Gastrocnemius medialis (tissue), 4 donors: ENCODE measurements around the gene HEXIM2. TPM values are rescaled to one million over a fixed set of nuclear protein-coding genes. Genes with fewer than 3 reads are reported as not detected.

ENCODE experiments used
- ATAC-seq, 2 donors: fragments of 150-250 bp; one replicate each; pipeline ENCODE4 v1.9.1; 2016
- DNase-seq, 2 donors: peaks; one replicate each; pipeline ENCODE4 v3.0.0-alpha.2; 2019
- H3K27ac ChIP-seq, 4 donors: fragments of 200-600 bp; sonication (generic); 1 replicate in 1 of 4; 2 replicates in 3 of 4; pipeline ENCODE4 v1.5.1; 2016 to 2018; ENCODE audit warnings: mild to moderate bottlenecking in 2 of 4, moderate library complexity in 1 of 4
- H3K27me3 ChIP-seq, 3 donors: fragments of 200-600 bp; sonication (generic) in 2 of 3; 1 replicate in 1 of 3; 2 replicates in 2 of 3; pipeline versions ENCODE4 v1.5.1 to v1.6.0; 2016 to 2019; ENCODE audit warnings: mild to moderate bottlenecking in 1 of 3, moderate library complexity in 1 of 3
- H3K36me3 ChIP-seq, 2 donors: fragments of 200-600 bp; sonication (generic) in 1 of 2; one replicate each; pipeline ENCODE4 v1.5.1; 2017 to 2018
- H3K4me1 ChIP-seq, 2 donors: fragments of 200-600 bp; sonication (generic) in 1 of 2; one replicate each; pipeline ENCODE4 v1.5.1; 2016 to 2017; ENCODE audit warnings: mild to moderate bottlenecking in 2 of 2
- H3K4me3 ChIP-seq, 4 donors: fragments of 200-600 bp; sonication (generic) in 3 of 4; 1 replicate in 1 of 4; 2 replicates in 3 of 4; pipeline ENCODE4 v1.5.1; 2016 to 2019; ENCODE audit warnings: mild to moderate bottlenecking in 2 of 4
- H3K9me3 ChIP-seq, 3 donors: fragments of 200-600 bp; sonication (generic) in 2 of 3; 1 replicate in 1 of 3; 2 replicates in 2 of 3; pipeline ENCODE4 v1.5.1; 2016 to 2019
- POLR2A ChIP-seq, 2 donors: fragments of 450-650 bp; IDR thresholded peaks; one replicate each; pipeline ENCODE4 v1.6.1; 2017; ENCODE audit warnings: antibody characterized with exemption in 2 of 2, mild to moderate bottlenecking in 2 of 2, moderate library complexity in 2 of 2
- in situ Hi-C, 4 donors: fragments of 200-750 bp; cut with MboI; loops; one replicate each; pipeline versions ENCODE4 v1.15.0 to v1.8.0; 2017; ENCODE audit warnings: low sequenced_read_pairs in 4 of 4
- intact Hi-C: fragments of 100-400 bp; cut with DNase I; formaldehyde crosslinking; loops from one replicate; pipeline ENCODE4 v1.15.1; 2023; ENCODE audit warnings: low total_unique reads
- total RNA-seq, 4 donors: library from RNA; depleted of rRNA; stranded (reverse); fragments of >200 nt; gene quantifications; one replicate each; pipeline versions ENCODE4 v1.1.0 to v1.2.3, GENCODE V29; 2016
- TF ChIP-seq, protein P1 (sequence below), 5 experiments: fragments of 450-650 bp in 3 of 5; fragments of 200-600 bp in 2 of 5; sonication (generic) in 2 of 5; IDR thresholded peaks in 4 of 5; conservative IDR thresholded peaks in 1 of 5; 1 replicate in 4 of 5; 2 replicates in 1 of 5; pipeline ENCODE4 v1.5.1; 2016 to 2019; ENCODE audit warnings: antibody characterized with exemption in 5 of 5, mild to moderate bottlenecking in 3 of 5, moderate library complexity in 3 of 5

Gene HEXIM2
- total RNA-seq, 4 donors from 2014 or later, result 31.4 to 70.8 (median 64.9) TPM

DNA sequence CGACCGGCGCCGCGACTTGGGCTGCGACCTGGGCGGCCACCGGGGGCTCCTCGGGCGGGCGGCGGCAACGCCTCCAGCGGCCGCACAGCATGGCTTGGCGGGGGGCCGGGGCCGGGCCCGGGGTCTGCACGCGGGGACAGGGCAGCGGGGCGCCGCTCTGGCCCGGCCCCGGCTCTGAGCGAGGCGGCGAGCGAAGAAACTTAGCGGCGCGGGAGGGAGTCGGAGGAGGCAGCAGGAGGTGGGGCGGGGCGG is 29.4 kb upstream of the HEXIM2 start, which contains the start of gene PLCD3:
PLCD3 (minus strand) TSS at position 196 of the 252 bp plus-strand sequence; CDS start at position 91, 105 bp downstream.
- Histone ChIP-seq H3K36me3 (no peaks in the 10 kb centered on the region), H3K27ac (peak within 1 kb of the TSS; percentile 93 to 100 (median 97)), H3K27me3 (no peaks in the 10 kb centered on the region), H3K4me3 (peak within 1 kb of the TSS; percentile 72 to 98 (median 94)), H3K4me1 (peaks cover 56 to 62% of the 10 kb centered on the region in 2 donors), H3K9me3 (no peaks in the 10 kb centered on the region)
- intact Hi-C loops, result loop anchor here (2.0 to 5.0 kb wide), 3 partner anchors 35 to 357 kb away; no protein-coding TSS in a partner anchor
- TF ChIP-seq POLR2A (IDR thresholded peaks at IDR 0.05), result peak; percentile 62 to 70
- TF ChIP-seq, protein P1, sequence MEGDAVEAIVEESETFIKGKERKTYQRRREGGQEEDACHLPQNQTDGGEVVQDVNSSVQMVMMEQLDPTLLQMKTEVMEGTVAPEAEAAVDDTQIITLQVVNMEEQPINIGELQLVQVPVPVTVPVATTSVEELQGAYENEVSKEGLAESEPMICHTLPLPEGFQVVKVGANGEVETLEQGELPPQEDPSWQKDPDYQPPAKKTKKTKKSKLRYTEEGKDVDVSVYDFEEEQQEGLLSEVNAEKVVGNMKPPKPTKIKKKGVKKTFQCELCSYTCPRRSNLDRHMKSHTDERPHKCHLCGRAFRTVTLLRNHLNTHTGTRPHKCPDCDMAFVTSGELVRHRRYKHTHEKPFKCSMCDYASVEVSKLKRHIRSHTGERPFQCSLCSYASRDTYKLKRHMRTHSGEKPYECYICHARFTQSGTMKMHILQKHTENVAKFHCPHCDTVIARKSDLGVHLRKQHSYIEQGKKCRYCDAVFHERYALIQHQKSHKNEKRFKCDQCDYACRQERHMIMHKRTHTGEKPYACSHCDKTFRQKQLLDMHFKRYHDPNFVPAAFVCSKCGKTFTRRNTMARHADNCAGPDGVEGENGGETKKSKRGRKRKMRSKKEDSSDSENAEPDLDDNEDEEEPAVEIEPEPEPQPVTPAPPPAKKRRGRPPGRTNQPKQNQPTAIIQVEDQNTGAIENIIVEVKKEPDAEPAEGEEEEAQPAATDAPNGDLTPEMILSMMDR (IDR thresholded peaks at IDR 0.05 in 4 of 5, conservative IDR thresholded peaks at IDR 0.05 in 1 of 5), result no peak
- ATAC-seq (peak in 1 of 2 donors; percentile 0), DNase-seq (no peak)
- in situ Hi-C loops, result loop anchor here in 2 of 4 donors (10.0 to 25.0 kb wide), 3 partner anchors 63 to 220 kb away; partner anchors contain the start of gene GFAP (in 2 of the 2)

DNA sequence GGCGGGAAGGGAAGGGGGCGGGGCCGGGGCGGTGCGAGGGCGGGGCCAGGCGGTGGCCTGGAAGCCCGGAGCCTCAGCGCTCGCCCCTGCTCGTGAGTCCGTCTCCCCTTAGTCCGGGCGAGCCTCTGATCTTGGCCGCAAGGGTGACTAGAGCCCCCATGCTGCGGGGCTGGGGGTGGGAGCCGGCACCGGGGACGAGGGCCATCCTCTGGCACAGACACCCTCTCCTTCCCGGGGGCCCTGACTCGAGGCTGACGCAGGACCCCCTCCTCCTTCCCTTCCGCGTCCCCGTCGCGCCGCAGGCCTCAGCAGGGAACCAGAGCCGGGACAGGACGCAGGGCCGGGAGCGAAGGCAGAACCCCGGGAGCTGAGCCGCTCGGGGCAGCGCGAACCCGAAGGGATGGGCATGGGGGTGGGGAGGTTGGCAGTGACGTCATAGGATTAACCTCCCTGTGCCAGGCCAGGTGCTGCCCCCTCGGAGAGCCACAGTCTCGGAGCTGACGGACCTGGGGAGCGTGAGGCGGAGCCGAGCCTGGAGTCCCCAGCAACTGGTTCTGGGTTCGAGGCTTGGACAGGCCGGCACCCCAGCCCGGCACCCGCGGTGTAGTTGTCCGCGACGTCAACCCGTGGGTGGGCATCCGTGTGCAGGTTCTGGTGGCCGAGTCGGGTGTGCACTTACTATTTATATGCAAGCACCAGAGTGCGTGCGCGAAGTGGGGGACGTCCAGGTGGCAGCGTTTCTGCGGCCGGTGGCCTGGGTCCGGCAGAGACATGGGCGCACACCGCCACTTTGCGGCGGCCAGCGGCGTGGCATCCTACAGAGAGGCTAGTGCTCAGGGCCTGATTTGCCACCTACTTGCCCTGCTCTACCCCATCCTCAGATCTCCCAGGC is 28.9 kb upstream of the HEXIM2 start:
- DNase-seq, result peak; percentile 82 to 89
- intact Hi-C loops, result loop anchor here (2.0 to 5.0 kb wide), 3 partner anchors 36 to 358 kb away; no protein-coding TSS in a partner anchor

DNA sequence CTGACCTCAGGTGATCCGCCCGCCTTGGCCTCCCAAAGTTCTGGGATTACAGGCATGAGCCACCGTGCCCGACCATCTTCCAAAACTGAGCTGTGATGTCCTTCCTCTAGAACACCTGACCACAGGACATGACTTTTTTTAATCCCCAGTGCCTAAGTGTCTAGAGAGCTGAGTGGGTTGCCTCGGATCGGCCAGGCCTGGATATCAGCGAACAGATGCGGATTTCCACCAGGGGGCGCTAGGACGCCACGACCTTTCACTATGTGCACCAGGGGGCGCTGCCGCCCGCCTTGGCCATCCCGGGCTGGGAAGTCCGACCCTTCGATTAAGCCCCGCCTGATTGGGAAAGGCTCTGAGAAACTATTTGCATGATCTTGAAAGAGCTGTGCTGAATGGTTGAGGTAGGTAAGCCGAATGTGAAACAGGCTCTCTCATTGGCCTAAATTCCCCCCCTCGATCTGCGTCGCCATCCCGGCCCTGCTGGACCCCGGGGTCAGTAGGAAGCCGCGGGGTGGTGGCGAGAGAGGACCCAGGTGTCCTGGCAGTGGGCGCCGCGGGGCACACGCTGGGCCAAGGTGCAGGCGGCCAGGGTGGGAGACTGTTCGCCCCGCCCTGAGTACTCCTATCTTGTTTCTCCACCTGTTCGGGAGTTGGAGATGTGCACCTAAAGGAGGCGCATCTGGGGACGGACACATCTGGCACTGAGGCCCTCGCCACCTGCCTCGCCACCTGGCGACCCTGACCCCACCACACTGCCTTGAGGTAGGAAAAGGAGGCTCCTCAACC is 26.3 kb upstream of the HEXIM2 start, which contains the start of gene ACBD4:
ACBD4 (plus strand) TSS at position 496 of the 786 bp plus-strand sequence. CDS start 458 bp downstream, outside the sequence.
- Histone ChIP-seq H3K27ac (peak within 1 kb of the TSS; percentile 79 to 89 (median 80)), H3K4me1 (peaks cover 25 to 31% of the 10 kb centered on the region in 2 donors), H3K9me3 (no peaks in the 10 kb centered on the region), H3K27me3 (no peaks in the 10 kb centered on the region), H3K4me3 (peak within 1 kb of the TSS; percentile 62 to 88 (median 70)), H3K36me3 (no peaks in the 10 kb centered on the region)
- DNase-seq (peak; percentile 94 to 95), ATAC-seq (peak; percentile 89)
- in situ Hi-C loops (loop anchor here in 3 of 4 donors (5.0 to 25.0 kb wide), 4 partner anchors 59 to 223 kb away; partner anchors contain the start of gene GFAP (in 2 of the 3)), intact Hi-C loops (loop anchor here (1.0 to 2.0 kb wide), 5 partner anchors 13 to 215 kb away; partner anchors contain the start of genes HEXIM1 and HEXIM2)
- peak; percentile 44 to 52 for TF ChIP-seq POLR2A (IDR thresholded peaks at IDR 0.05)
- TF ChIP-seq, protein P1 (IDR thresholded peaks at IDR 0.05 in 4 of 5, conservative IDR thresholded peaks at IDR 0.05 in 1 of 5), result peak; percentile 100

More for the DNA sequence above, 28.9 kb upstream of the HEXIM2 start:
- Histone ChIP-seq H3K36me3 (no peaks in the 10 kb centered on the region), H3K9me3 (no peaks in the 10 kb centered on the region), H3K27ac (peak overlapping the region; percentile 93 to 100 (median 97)), H3K4me3 (peak overlapping the region; percentile 72 to 98 (median 94)), H3K27me3 (no peaks in the 10 kb centered on the region), H3K4me1 (peaks cover 50 to 56% of the 10 kb centered on the region in 2 donors)
- in situ Hi-C loops, result loop anchor here in 2 of 4 donors (10.0 to 25.0 kb wide), 3 partner anchors 62 to 221 kb away; partner anchors contain the start of gene GFAP (in 2 of the 2)
- peak; percentile 59 to 72 for TF ChIP-seq POLR2A (IDR thresholded peaks at IDR 0.05)
- TF ChIP-seq, protein P1 (IDR thresholded peaks at IDR 0.05 in 4 of 5, conservative IDR thresholded peaks at IDR 0.05 in 1 of 5), result peak; percentile 81 to 91 (median 89)
- ATAC-seq, result peak; percentile 42 to 44
